ENCODE measurements around the gene FHIT.

FHIT gene

DNA sequence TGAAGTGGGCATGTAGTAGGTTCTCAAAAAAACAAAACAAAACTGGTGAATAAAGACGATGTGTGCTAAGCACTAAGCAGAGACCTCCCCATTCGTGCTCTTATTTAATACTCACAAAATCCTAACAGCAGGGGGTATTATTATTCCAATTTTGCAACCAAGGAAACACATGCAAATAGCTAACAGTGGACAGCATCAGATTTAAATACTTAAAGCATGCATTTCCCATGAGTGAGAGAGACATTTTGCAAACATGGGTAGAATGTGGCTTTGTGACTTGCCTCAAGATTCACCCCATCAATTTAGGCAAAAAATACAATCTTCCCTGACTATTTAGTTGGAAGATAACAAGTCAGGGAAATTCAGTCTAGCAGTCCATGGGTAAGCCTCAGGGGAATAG lies 1255.2 kb downstream of the FHIT start:
- DNase-seq (ENCODE audit: low read depth): no peak

DNA sequence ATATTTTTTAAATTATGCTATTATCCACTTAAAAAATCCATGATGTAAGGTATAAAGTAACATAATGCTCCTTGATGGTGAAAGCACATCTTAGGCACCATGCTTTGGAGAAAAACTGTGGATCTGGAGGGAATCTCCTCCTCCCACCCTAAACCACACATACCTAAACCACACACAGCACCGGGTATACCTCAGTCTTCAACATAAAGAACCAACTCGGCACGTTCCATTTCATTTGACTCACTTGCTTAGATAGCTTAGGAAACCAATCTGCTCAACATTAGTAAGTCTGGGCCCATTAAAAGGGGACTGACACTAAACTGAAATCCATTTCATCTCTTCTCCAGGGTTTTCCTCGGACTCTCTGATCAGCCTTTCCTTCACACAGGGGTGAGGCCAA lies 1255.7 kb downstream of the FHIT start:
- DNase-seq (ENCODE audit: low read depth): no peak

GRCh38 chr3:59994732-59995304 lies 1256.4 kb downstream of the FHIT start:
- DNase-seq (ENCODE audit: low read depth): no peak

GRCh38 chr3:59992578-59992977 lies 1258.7 kb downstream of the FHIT start:
- no peak for DNase-seq (ENCODE audit: low read depth)

GRCh38 chr3:59990915-59991314 lies 1260.3 kb downstream of the FHIT start:
- DNase-seq (ENCODE audit: low read depth): no peak

GRCh38 chr3:59982510-59982909 lies 1268.7 kb downstream of the FHIT start:
- DNase-seq (ENCODE audit: low read depth): no peak

GRCh38 chr3:59981377-59981776 lies 1269.9 kb downstream of the FHIT start:
- DNase-seq (ENCODE audit: low read depth): no peak

GRCh38 chr3:59980576-59980975 lies 1270.7 kb downstream of the FHIT start:
- DNase-seq (ENCODE audit: low read depth): no peak

DNA sequence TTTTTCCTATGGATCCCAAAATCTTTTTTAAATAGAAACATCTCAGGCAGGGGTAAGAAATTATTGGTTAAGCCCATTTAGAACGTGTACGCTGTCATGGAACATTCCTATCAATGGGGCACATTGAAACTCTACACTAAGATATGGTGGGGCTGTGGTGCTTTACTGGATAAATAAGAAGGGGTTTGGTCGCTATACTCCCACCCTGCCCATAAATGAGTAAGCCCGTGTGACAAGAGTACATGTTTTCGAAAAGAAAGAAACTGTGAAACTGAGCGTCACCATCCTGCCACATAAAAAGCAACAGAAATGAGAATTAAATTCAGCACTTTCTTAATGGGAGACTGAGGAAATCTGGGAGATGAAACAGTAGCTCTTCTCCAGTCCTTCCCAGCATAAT lies 1271.7 kb downstream of the FHIT start:
- DNase-seq (ENCODE audit: low read depth): no peak

DNA sequence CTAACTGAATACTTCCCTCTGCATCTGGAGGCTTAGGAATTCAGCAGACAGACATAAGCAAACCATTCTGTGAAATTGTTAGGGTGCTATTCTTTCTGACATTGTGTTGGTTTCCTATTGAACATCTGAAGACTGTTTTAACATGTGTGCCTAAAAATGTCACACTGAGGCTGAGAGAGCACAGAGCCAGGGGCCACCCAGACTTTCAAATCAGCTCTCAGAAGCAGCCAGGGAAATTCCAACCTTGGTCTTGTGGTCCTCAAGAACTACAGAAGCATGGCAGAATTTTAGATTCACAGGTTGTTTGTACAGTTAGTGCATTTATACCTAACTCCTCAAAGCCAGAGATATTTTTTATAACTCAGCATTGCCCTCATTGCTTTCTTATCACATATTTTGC lies 1272.3 kb downstream of the FHIT start:
- DNase-seq (ENCODE audit: low read depth): no peak

DNA sequence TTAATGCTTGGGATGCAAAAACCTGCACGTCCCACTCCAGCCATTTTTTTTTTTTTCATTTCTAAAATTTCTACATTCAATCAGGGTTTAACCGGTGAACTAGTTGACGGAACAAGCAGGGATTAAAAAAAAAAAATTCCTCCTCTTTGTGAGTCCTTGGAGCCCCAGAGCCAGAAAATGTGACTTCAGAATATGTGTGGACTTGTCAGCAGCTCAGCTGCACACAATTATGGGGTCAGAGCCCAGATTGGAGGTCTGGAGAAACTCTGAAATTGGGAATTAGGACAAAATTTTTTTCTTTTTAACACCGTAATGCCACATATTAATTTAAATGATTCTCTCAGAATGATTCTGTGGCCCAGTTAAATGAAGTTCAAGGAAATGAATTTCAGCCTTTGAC lies 1280.5 kb downstream of the FHIT start:
- DNase-seq (ENCODE audit: low read depth): no peak

GRCh38 chr3:59970376-59970775 lies 1280.9 kb downstream of the FHIT start:
- DNase-seq (ENCODE audit: low read depth): no peak

GRCh38 chr3:59968513-59969045 lies 1282.7 kb downstream of the FHIT start:
- no peak for DNase-seq (ENCODE audit: low read depth)

GRCh38 chr3:59963676-59964075 lies 1287.6 kb downstream of the FHIT start:
- DNase-seq (ENCODE audit: low read depth): no peak

DNA sequence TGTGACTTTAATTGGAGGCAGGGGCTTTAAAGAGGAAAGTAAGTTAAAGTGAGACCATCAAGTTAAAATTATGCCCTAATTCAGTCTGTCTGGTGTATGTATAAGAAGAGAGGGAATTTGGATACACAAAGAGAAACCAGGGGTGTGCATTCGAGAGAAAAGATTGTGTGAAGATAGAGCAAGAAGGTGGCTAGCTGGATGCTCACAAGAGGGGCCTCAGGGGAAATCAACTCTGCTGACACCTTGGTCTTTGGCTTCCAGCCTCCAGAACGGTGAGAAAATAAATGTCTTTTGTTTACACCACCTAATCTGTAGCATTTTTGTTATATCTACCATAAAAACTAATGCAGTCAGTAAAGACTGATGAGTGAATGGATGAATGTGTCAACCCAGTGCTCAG lies 1294.1 kb downstream of the FHIT start:
- DNase-seq (ENCODE audit: low read depth): no peak

DNA sequence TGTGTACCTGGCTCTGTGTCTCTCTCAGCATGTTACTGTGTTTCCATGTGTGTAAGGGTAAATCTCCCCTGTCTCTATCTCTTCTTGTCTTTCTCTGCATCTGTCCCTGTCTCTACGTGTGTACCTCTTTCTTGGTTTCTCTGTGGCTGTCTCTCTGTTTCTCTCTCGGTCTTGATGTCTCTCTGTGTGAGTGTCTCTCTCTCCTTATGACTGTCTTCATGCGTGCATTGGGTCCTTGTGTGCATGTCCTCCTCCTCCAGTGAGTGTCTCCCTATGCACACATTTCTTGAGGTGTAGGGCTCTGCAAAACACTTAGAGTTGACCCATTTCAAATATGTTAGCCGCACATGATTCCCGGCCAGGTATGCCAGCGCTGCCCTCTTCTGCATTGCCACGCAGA lies 1298.1 kb downstream of the FHIT start:
- DNase-seq (ENCODE audit: low read depth): no peak

GRCh38 chr3:59949311-59949710 lies 1301.9 kb downstream of the FHIT start:
- DNase-seq (ENCODE audit: low read depth): no peak

- DNase-seq (ENCODE audit: low read depth): no peak
Observed at GRCh38 chr3:59946401-59946800, 1304.9 kb downstream of the FHIT start.

DNA sequence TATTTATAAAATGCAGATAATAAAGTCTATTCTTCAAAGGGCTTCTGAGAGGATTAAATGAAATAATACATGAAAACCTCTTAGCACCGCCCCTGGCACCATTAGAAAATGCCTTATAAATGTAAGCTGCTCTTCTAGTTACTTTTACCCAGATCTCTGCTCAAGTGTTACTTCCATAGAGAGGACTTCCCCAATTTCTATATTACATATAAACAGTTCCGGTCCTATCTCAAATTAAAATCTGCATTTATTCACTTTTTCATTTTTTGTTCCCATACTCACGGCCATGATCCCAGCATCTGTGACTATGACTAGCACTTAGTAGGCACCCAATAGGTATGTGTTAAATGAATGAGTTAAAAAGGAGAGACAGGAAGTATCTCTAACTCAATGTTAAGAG lies 1310.5 kb downstream of the FHIT start:
- no peak for DNase-seq (ENCODE audit: low read depth)

DNA sequence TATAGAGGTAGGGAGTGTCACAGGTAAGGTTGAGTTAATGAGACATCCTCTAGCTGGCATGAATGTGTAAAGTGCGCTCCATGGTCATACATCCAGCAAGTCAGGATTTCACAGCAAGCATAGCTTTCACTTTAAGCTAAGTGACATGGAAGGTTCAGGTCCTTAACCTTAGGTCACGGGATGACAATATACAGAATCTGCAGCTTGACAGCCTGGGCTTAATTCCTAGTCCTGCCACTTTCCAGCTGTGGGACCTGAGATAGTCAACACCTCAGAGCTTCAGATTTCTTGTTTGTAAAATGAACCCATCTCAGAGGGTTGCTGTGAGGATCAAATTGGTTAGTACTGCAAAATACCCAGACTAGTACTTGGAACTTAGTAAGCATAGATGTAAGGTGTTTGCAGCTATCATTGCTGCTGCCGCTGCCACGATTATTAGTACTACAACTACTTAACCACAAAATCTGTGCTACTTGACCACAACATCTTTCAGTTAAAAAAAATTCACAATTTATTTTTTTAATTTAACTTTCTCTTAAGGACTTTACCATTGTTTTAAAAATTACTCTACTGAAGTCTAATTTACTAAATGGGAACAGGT lies 1311.3 kb downstream of the FHIT start:
- no peak for DNase-seq (ENCODE audit: low read depth)

DNA sequence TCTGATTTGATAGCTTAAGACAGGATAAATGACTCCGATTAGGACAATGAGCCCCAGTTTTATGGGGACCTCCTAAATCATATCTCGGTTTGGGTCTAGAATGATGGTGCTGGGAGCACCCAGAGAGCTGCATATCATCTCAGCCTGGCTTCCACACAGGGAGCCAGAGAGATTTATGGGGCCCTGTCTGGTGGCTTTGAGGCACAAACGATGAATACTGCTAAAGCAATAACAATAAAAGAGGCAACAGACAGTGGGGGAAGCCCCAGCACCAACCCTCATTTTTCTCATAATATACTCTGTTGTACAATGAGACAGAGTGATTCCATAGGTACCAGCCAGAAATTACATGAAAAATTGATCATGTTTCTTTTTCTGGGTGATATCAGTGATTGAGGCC lies 1312.4 kb downstream of the FHIT start:
- no peak for DNase-seq (ENCODE audit: low read depth)

- no peak for DNase-seq (ENCODE audit: low read depth)
Observed at GRCh38 chr3:59937201-59937600, 1314.1 kb downstream of the FHIT start.

DNA sequence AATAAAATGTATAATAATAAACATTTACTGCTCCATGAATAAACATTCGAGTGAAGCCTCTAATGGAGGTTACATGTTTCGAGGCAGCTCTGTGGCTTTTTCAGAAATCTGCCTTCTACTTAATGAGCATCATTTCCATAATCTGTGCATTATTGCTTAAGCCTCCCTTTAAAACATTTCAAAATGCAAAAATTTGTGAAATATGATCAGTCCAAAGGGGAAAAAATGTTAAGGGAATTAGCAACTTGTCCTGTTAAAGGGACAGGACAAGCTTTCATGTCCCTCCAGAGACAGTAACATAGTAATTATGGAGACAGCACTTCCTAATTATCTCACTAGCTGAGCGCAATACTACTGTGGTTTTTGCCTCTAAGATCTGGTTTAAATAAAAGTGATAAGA lies 1314.8 kb downstream of the FHIT start:
- no peak for DNase-seq (ENCODE audit: low read depth)

DNA sequence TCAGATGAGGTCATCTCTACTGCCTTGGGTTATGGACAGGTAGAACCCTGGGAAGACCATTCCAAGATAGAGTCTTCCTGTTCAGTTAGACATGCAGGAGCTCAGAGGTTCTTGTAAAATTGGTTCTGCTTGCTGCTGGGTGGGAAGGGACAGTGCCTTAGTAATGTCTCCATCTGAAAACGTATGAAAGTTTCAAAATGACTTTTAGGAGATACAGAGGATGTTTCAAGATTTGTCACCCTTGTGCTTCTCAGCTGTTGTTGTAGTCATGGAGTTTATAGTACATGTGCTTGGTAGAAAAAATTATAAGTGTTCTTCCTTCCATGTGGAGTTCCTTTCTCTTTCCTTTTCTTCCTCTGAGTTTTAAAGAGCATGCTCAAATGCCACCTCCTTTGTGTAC lies 1316.2 kb downstream of the FHIT start:
- DNase-seq (ENCODE audit: low read depth): no peak

All from HS-27A (cell line).